ENCODE results near the gene FAM163B.

Gene FAM163B

DNA sequence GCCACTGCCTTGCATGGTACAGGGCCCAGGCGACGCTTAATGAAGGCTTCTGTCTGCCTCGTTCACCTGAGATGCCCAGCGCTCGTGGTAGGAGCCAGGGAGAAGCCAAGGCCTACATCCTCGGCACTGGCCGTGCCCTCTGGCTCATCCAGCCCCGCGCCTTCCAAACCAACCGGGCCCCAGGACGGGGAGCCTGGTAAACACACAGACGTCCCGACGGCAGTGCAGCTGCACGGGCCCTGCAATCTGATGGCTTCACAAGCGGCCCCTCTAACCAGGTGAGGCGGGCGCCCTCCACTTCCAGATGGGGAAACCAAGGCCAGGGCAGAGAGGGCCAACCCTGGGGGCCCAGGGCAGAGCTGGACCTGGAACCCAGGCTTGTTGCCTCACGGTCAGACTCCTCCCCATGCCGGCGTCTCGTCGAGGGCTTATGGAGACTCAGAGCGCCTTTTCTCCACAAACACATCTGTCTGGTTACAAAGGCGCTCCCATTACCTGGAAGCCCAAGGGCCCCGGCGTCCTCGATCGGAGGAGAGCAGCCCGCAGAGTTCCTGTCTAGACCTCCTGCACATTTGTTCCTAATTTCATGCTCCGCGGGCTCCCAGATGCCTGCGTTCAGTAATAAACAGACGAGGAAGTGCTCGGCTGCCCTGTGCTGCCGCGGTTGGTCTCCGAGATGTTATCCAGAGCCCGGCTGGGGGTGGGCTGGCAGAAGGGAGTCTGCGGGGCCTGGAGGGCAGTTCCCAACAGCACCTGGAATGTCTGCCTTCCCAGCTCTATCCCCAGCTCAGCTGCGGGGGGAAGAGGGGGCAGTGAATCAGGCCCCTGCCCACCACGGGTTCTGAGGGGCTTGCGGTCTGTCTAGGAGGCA lies 23.5 kb downstream of the FAM163B start:
- peaks cover 31% of the 10 kb centered on the region for H3K27me3 ChIP-seq (ENCODE audit: insufficient read depth, poor library complexity, severe bottlenecking)
- no peak overlapping the region for H3K27ac ChIP-seq (replicated peaks)
- TF ChIP-seq POLR2AphosphoS5 (IDR thresholded peaks at IDR 0.05; ENCODE audit: low read depth) (no peak), GABPA (IDR thresholded peaks at IDR 0.05; ENCODE audit: low read depth) (no peak), SPI1 (IDR thresholded peaks at IDR 0.05; ENCODE audit: borderline replicate concordance, low read depth) (no peak)
- TF ChIP-seq, protein P1, sequence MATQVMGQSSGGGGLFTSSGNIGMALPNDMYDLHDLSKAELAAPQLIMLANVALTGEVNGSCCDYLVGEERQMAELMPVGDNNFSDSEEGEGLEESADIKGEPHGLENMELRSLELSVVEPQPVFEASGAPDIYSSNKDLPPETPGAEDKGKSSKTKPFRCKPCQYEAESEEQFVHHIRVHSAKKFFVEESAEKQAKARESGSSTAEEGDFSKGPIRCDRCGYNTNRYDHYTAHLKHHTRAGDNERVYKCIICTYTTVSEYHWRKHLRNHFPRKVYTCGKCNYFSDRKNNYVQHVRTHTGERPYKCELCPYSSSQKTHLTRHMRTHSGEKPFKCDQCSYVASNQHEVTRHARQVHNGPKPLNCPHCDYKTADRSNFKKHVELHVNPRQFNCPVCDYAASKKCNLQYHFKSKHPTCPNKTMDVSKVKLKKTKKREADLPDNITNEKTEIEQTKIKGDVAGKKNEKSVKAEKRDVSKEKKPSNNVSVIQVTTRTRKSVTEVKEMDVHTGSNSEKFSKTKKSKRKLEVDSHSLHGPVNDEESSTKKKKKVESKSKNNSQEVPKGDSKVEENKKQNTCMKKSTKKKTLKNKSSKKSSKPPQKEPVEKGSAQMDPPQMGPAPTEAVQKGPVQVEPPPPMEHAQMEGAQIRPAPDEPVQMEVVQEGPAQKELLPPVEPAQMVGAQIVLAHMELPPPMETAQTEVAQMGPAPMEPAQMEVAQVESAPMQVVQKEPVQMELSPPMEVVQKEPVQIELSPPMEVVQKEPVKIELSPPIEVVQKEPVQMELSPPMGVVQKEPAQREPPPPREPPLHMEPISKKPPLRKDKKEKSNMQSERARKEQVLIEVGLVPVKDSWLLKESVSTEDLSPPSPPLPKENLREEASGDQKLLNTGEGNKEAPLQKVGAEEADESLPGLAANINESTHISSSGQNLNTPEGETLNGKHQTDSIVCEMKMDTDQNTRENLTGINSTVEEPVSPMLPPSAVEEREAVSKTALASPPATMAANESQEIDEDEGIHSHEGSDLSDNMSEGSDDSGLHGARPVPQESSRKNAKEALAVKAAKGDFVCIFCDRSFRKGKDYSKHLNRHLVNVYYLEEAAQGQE (IDR thresholded peaks at IDR 0.05; ENCODE audit: insufficient replicate concordance, low read depth): no peak
- TF ChIP-seq, protein P2, sequence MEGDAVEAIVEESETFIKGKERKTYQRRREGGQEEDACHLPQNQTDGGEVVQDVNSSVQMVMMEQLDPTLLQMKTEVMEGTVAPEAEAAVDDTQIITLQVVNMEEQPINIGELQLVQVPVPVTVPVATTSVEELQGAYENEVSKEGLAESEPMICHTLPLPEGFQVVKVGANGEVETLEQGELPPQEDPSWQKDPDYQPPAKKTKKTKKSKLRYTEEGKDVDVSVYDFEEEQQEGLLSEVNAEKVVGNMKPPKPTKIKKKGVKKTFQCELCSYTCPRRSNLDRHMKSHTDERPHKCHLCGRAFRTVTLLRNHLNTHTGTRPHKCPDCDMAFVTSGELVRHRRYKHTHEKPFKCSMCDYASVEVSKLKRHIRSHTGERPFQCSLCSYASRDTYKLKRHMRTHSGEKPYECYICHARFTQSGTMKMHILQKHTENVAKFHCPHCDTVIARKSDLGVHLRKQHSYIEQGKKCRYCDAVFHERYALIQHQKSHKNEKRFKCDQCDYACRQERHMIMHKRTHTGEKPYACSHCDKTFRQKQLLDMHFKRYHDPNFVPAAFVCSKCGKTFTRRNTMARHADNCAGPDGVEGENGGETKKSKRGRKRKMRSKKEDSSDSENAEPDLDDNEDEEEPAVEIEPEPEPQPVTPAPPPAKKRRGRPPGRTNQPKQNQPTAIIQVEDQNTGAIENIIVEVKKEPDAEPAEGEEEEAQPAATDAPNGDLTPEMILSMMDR (IDR thresholded peaks at IDR 0.05; ENCODE audit: insufficient read depth, low read length): no peak
- no peak for DNase-seq (ENCODE audit: low read depth in 1 of 2, low spot score in 1 of 2)
- H3K4me3 ChIP-seq (replicated peaks; ENCODE audit: insufficient read depth, low read length): no peak overlapping the region

DNA sequence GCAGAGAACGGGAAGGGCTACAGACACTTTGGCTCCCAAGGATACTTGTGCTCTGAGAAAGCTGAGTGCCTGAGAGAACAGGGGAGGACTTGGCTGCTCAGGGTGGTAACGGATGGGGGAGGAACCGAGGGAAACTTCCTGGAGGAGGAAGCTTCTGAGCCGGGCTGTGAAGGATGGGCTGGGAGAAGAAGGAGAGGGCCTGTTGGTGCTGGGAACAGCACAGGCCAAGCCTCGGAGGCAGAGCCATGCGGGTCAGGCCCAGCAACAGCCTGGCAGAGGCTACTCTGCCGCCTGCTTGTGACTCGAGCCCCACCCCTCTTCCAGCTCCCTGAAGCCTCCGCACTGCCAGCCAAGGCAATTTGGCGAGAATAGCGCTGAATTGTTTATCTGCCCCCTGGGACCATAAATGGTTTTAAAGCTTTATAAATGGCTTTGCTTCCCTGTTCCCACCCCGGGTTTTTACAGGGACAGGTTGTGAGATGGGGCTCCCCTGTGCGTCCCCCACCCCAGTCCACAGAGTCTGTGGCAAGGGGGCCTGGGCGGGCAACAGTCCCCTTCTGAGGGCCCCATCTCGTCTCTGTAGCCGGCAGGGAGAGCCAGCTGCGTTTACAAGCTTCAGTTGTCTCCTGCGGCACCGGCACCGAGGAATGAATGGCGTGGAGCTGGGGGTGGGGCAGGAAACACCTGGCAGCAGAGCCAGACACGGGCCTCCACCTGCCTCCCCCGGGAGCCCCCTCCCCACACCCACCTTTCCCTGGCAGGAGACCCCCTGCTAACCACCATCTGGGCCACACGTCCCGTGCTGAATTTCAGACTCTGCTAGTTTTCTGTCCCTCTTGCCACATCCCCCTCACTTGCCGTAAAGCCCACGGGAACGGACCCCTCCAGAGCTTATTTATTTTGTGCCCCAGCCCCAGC lies 24.4 kb downstream of the FAM163B start:
- Histone ChIP-seq H3K4me3 (replicated peaks; ENCODE audit: insufficient read depth, low read length) (no peak overlapping the region), H3K27me3 (ENCODE audit: insufficient read depth, poor library complexity, severe bottlenecking) (peaks cover 38% of the 10 kb centered on the region), H3K27ac (replicated peaks) (no peak overlapping the region)
- DNase-seq (ENCODE audit: low read depth in 1 of 2, low spot score in 1 of 2): no peak
- TF ChIP-seq, protein P2 (IDR thresholded peaks at IDR 0.05; ENCODE audit: insufficient read depth, low read length): no peak
- TF ChIP-seq, protein P1 (IDR thresholded peaks at IDR 0.05; ENCODE audit: insufficient replicate concordance, low read depth): no peak
- TF ChIP-seq SPI1 (IDR thresholded peaks at IDR 0.05; ENCODE audit: borderline replicate concordance, low read depth) (no peak), POLR2AphosphoS5 (IDR thresholded peaks at IDR 0.05; ENCODE audit: low read depth) (no peak), GABPA (IDR thresholded peaks at IDR 0.05; ENCODE audit: low read depth) (no peak)

- no peak for DNase-seq (ENCODE audit: low read depth in 1 of 2, low spot score in 1 of 2)
- Histone ChIP-seq H3K4me3 (replicated peaks; ENCODE audit: insufficient read depth, low read length) (no peak overlapping the region), H3K27ac (replicated peaks) (no peak overlapping the region), H3K27me3 (ENCODE audit: insufficient read depth, poor library complexity, severe bottlenecking) (peaks cover 43% of the 10 kb centered on the region)
- TF ChIP-seq, protein P1 (IDR thresholded peaks at IDR 0.05; ENCODE audit: insufficient replicate concordance, low read depth): no peak
- TF ChIP-seq, protein P2 (IDR thresholded peaks at IDR 0.05; ENCODE audit: insufficient read depth, low read length): no peak
- TF ChIP-seq SPI1 (IDR thresholded peaks at IDR 0.05; ENCODE audit: borderline replicate concordance, low read depth): no peak
- no peak for TF ChIP-seq GABPA (IDR thresholded peaks at IDR 0.05; ENCODE audit: low read depth)
- no peak for TF ChIP-seq POLR2AphosphoS5 (IDR thresholded peaks at IDR 0.05; ENCODE audit: low read depth)
Observed at GRCh38 chr9:133584167-133584558, 25.0 kb downstream of the FAM163B start.
